Middle frontal gyrus (tissue), 1 donor: ENCODE data around the gene PTPN20.

Experiments
- DNase-seq: peaks from one replicate; pipeline ENCODE4 v3.0.0-alpha.2; 2015; ENCODE audit warnings: low spot score; ENCODE audit errors: extremely low spot score

Gene PTPN20

GRCh38 chr10:47033541-47034270 lies 122.5 kb downstream of the PTPN20 start:
- no peak for DNase-seq

- DNase-seq = no peak
These were observed 123.3 kb downstream of the PTPN20 start for GRCh38 chr10:47034441-47035051.

- no peak for DNase-seq
These were observed 124.1 kb downstream of the PTPN20 start for GRCh38 chr10:47035171-47035818.

- no peak for DNase-seq
These were observed 124.7 kb downstream of the PTPN20 start for GRCh38 chr10:47035819-47036337.

- no peak for DNase-seq
These were observed 125.5 kb downstream of the PTPN20 start for GRCh38 chr10:47036771-47037170.

GRCh38 chr10:47037654-47038425 lies 126.6 kb downstream of the PTPN20 start:
- no peak for DNase-seq

- no peak for DNase-seq
These were observed 127.8 kb downstream of the PTPN20 start for GRCh38 chr10:47038881-47039561.

GRCh38 chr10:47039562-47039913 lies 128.3 kb downstream of the PTPN20 start:
- DNase-seq = no peak

- DNase-seq = no peak
These were observed 128.8 kb downstream of the PTPN20 start for GRCh38 chr10:47040041-47040491.

GRCh38 chr10:47040681-47041080 lies 129.5 kb downstream of the PTPN20 start:
- no peak for DNase-seq

GRCh38 chr10:47041396-47042198 lies 130.4 kb downstream of the PTPN20 start:
- DNase-seq = no peak

GRCh38 chr10:47042199-47042473 lies 130.9 kb downstream of the PTPN20 start:
- no peak for DNase-seq

GRCh38 chr10:47042780-47043750 lies 131.8 kb downstream of the PTPN20 start:
- no peak for DNase-seq

- no peak for DNase-seq
These were observed 132.8 kb downstream of the PTPN20 start for GRCh38 chr10:47043928-47044538.

GRCh38 chr10:47044741-47045140 lies 133.5 kb downstream of the PTPN20 start:
- DNase-seq = no peak

GRCh38 chr10:47045331-47045861 lies 134.2 kb downstream of the PTPN20 start:
- DNase-seq = no peak

- DNase-seq = no peak
These were observed 135.3 kb downstream of the PTPN20 start for GRCh38 chr10:47046321-47047126.

- no peak for DNase-seq
These were observed 135.9 kb downstream of the PTPN20 start for GRCh38 chr10:47047127-47047504.
